HG02588 (cell line): ENCODE measurements around the gene NSF.
"Not testable (repeated sequence)": the region's sequence is repeated elsewhere in the genome, so short reads cannot be mapped to it uniquely, and the experiment has no call there.

Experiments used
- ATAC-seq: cut with Tn5 transposase; IDR thresholded peaks from one replicate; pipeline ENCODE4 v1.9.1; 2021; ENCODE audit warnings: mild to moderate bottlenecking, moderate library complexity; ENCODE audit not compliant: unreplicated experiment

The NSF gene

GRCh38 chr17:46628753-46629436, 38.4 kb downstream of the NSF start:
- ATAC-seq: not testable (repeated sequence)

DNA sequence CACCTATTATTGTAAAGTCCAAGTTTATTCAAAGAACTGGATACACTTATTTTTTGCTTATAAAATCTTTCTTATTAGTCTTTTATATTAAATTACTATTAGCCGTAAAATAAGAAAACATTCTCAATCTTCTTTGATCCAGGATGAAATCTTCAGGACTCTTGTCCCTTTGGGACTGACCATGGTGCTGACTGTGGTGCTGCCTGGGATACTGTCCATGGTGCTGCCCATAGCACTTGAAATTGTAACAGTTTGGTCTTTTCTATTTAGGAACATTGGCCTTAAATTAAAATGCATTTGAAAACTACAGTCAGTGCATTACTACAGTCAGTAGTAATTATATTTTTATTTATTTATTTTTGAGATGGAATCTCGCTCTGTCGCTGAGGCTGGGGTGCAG, 41.7 kb downstream of the NSF start:
- ATAC-seq: not testable (repeated sequence)

DNA sequence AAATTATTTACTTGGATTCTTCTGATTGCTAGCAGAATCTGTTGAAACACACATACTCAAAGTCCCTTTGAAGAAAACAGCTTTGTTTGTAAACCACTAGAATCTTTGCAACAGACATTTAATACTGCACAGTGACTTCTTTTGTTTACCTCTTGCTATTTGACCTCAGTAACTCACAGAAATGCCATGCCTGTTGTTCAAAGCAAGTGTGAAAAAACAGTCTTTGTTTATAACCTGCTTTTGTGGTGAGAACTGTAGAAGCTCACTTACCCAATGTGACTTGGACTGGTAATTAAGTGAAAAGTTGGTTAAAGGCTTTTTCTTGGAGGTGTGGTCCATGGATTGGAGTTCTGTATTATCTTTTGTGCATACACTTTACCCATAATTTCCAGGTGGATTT, 44.4 kb downstream of the NSF start:
- not testable (repeated sequence) for ATAC-seq

- not testable (repeated sequence) for ATAC-seq
These were observed 51.6 kb downstream of the NSF start for GRCh38 chr17:46641861-46642656.

GRCh38 chr17:46647251-46647650, 56.8 kb downstream of the NSF start:
- not testable (repeated sequence) for ATAC-seq

- ATAC-seq: not testable (repeated sequence)
These were observed 57.3 kb downstream of the NSF start for GRCh38 chr17:46647688-46648278.

DNA sequence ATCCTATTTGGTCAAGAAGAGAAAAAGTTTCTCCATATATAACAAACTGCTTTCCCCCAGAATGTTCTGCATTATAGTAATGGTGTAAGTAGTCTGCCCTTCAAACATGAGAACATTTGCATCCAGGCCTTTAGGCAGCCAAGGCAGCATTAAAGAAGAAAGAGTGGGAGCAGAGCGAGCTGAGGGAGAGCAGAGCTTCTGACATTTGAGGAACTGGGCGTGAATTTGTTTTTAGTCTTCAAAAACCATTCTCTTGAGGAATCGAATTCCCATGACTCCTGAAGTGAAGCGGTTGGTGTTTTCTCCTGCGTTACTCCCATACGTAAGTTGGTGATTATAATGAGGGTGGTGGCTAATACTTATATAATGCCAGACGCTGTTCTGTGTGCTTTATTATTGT, 58.8 kb downstream of the NSF start:
- ATAC-seq: not testable (repeated sequence)

GRCh38 chr17:46652024-46652643, 61.7 kb downstream of the NSF start:
- peak; percentile 49 for ATAC-seq

GRCh38 chr17:46658235-46658634, 67.8 kb downstream of the NSF start:
- not testable (repeated sequence) for ATAC-seq

DNA sequence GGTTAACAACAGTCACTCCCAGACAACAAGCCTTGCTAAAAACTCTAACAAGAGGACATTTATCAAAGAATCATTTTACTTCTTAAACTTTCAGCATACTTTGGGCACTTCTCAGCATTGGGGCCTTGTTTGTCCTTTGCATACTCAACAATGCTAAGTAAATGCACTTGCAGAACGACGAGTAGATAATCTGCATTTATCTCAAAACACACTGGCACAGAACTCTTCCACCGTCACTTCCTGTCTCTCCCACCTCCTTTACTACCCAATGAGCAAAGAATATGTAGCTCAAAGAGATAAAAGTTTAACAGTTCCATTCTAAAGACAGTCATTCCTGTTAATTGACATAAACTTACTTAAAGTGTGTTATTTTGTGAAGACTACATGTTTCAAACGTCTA, 69.2 kb downstream of the NSF start:
- not testable (repeated sequence) for ATAC-seq

- not testable (repeated sequence) for ATAC-seq
These were observed 72.7 kb downstream of the NSF start for GRCh38 chr17:46663123-46663522.

DNA sequence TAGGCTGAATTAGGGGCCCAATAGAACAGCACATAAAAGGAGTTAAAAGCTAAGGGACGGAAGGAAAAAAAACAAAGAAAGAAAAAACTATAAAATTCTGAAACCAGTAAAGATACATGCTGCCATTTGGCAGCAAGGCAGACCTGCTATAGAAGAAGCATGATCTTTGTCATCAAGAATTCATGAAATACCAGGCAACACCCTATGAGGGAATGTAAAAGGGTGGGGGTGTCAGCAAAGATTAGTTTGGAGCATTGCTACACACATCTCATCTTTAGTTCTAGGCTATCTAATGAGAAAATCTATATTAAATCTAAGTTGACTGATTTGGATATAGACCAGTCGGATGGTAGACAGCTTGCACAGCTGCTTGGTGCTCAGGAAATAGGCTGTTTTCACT, 73.1 kb downstream of the NSF start:
- ATAC-seq: not testable (repeated sequence)

DNA sequence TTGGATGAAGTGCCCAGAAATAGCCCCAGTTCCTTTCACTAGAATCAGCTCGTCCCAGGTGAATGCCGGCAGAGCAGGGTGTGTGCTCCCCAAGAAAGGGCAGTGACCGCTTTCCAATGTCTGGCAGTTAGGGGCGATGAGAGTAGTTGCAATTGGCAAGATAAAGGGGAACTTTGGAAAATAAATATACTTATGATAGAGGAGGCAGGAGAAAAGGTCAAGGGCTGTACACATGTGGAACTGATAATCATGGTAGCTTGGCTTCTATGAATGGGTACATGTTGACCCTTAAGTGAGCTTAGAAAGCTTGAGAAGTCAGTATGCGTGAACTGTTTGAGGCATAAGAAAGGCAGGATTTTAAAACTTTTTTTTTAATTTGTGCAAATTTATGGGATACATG, 75.5 kb downstream of the NSF start:
- not testable (repeated sequence) for ATAC-seq

- ATAC-seq: not testable (repeated sequence)
These were observed 80.3 kb downstream of the NSF start for GRCh38 chr17:46670789-46671188.

- ATAC-seq: not testable (repeated sequence)
These were observed 82.3 kb downstream of the NSF start for GRCh38 chr17:46672777-46673176.

DNA sequence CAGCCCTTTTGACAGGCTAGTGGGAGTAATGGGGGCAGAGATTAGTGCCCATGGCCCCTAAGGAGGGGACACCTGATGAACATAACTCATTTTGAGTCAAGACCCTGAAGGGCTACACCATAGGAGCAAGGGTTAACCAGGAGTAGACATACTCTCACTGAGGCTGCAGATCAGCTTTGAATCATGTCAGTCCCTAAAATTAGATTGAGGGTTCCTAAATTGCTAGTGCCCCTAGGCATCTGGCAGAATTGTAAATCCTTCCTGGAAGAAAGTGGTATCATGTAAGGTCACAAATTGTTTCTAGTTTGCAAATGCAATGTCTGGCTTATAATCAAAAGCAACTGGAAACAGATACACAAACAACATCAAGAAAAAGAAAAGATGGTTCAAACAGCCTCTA, 87.3 kb downstream of the NSF start:
- ATAC-seq: not testable (repeated sequence)

GRCh38 chr17:46683653-46684052, 93.2 kb downstream of the NSF start:
- ATAC-seq: not testable (repeated sequence)

GRCh38 chr17:46685284-46685683, 94.8 kb downstream of the NSF start:
- ATAC-seq: not testable (repeated sequence)

DNA sequence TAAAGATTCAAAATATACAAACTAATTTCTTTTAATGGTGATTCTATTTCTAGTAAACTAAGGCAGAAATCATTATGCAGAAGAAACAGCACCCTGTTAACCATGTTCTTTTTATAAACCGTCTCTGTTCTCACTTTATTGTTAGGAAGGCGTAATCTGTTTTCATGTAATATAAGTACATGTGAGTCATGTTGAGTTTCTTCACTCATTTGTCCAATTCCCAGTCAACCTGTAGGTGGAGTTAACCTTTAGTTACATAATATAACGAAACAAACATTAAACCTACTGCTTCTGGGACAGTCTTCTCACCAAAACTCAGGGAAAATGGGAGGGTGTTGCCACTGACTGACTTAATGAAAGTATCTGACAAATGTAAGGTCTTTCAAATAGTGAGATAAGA, 101.7 kb downstream of the NSF start:
- ATAC-seq: not testable (repeated sequence)

GRCh38 chr17:46693283-46693682, 102.8 kb downstream of the NSF start:
- not testable (repeated sequence) for ATAC-seq

DNA sequence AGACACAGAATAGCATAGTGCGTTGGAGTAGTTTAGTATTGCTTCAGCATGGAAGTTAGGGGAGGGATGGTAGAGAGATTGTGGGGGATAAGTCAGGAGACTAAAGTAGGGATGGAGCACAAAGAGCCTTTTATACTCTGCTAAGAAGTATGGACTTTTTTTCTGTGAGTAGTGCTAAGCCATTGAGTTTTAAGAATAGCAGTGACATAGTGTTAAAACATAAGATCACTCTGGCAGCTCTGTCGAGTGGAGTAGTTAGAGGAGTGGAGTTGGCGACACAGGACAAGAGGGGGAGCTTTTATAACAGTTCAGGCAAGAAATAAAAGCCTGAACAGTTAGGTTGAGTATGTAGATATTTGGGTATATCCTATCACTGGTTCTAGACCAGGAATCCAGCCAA, 106.1 kb downstream of the NSF start:
- ATAC-seq: not testable (repeated sequence)
